Activated CD4-positive, alpha-beta T cell treated with anti-CD3 and anti-CD28 coated beads for 4 hours (primary cell): ENCODE data around the gene ADD2.
A peak's percentile ranks its signal among the peaks of the same experiment; 100 is the strongest.
"Not testable (repeated sequence)": the region's sequence is repeated elsewhere in the genome, so short reads cannot be mapped to it uniquely, and the experiment has no call there.

Experiments used
- DNase-seq, 2 donors: peaks; one replicate each; pipeline ENCODE4 v3.0.0-alpha.2; 2020

Gene ADD2

DNA sequence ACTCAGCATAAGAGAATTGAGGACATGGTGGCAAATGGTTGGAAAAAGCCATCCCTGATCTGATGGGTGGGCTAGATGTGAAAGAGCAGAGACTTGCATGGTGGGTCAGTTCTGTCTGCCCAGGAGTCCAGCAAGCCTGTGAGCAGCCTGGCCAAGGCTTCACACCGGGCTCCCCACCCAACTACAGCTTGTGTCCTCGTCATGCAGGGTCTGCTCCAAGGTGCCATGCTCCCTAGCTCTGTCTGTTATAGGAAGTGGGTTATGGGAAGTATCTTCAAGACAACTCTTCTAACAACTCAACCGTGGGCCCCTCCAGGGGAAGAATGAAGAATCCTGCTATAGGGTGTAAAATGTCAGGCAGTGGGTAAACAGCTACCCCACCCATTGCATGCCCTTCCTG is 97.4 kb downstream of the ADD2 start:
- DNase-seq: no peak

DNA sequence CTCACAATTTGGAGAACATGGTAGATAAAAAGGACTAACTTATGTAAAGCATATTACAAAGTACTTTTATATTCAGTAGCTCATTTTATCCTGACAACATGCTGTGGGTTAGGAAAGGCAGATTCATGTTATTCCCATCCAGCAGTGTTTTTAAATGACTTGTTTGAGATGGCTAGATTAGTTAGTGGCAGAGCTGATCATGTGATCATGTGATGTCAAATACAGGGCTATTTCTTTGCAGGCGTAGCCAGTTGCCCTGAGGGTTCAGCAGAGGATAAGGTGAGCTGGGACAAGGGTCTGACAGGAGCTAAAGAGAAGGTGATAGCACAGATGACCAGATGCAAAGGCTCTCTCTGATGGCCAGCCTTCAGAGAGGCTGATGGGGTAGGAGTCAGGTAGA is 97.8 kb downstream of the ADD2 start:
- DNase-seq: no peak

DNA sequence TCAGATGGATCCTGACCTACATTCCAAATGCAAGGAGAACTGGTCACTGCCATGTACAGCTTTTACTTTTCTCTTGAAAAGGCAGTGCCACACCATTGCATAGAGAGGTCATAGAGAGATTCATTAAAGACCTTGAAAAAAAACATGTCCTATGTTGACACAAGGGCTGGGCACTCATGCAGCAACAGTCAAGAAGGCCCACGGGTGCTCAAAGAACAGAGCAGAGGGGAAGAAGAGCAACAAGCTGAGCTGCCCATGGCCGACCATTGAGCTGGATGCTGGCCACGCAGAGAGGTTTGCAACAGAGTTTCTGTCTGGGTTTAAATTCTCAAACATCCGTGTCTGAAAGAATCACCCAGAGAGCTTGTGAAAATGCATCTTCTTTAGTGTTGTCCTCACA is 99.1 kb downstream of the ADD2 start:
- no peak for DNase-seq

DNA sequence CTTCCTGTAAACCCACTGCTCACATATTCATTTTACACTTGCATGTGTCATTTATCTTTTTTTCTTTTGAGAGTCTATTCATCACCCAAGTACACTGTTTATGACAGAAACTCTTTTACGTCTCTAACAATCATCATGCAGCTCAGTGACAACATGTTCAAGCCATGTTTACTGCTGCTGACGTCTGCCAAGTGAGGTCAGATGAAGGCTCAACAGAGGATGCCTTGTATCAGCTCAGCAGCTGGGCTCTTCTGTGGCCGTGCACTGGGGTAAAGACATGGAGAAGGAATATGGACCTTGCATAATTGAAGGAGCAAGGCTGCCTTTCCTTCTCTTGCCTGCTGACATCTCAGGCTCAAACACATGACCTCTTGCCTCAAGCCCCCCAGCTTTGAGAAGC is 99.6 kb downstream of the ADD2 start:
- DNase-seq: no peak

DNA sequence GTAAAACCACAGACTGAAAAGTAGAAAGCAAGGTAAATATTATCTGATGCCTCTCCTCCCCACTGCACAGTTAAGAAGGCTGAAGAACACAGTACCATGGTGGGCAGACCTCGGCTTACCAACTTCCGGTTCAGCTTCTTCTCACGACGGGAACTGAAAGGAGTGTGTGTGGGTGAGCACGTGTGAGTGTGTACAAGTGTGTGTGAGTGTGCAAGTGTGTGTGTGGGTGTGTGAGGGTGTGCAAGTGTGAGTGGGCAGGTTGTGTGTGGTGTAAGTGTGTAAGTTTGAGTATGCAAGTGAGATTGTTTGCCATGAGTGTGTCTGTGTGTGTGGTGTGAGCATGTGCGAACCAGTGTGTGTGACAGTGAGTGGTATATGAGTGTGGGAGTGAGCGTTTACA is 103.5 kb downstream of the ADD2 start:
- no peak for DNase-seq

DNA sequence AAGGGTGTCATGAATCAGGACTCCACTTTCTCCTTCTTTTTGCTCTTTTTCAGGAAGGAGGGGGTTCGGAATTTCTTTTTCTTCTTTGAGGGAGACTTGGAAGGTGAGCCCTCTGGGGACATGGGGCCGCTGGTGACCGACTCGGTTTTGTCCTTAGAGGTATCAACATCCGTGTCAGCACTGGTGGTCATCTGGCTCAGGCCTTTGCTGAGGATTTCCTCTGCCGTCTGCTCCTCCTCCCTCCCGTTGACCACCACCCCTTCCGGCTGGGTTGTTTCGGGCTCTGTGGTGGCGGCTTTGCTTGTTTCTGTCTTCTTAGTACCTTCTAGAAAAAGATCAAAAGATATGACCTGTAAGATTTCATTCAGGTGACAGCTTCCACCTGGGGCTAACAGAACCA is 104.6 kb downstream of the ADD2 start:
- DNase-seq: no peak

DNA sequence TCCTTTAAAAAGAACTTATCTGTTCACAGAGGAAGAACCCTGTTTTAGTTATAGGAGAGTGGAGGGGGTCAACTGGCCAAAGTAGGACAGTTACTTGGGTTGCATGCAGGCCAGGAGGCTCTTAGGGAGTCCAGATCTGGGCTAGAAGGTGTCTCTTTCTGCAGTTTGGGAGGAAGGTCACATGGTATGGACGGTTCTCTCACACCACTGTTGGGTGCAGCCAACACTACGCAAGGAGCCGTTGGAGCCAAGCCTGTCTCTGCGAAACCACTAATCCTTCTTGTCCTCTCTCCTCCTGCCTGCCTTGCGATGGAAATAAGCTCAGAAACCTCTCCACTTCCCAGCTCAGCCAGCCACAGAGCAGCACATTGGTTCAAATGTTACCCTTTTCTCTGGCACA is 108.4 kb downstream of the ADD2 start:
- DNase-seq: no peak

DNA sequence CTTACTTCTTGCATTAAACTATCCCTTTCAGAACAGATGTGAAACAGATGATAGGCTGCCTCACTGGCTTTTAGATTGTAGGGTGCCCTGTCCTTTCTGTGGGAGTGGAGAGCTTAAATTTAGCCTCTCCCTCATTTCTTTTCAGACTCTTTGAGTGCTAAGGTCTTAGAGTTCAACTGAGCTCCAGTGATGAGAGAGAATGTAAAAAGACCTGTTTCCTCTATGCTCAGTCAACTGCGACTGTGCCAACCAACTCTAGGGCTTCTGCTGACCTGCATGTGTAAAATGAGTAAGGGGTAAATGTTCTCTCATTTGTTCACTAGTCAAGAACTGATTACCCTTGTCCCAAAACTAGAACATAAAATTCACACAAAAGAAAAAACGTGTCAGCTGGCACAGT is 109.5 kb downstream of the ADD2 start:
- DNase-seq: no peak

DNA sequence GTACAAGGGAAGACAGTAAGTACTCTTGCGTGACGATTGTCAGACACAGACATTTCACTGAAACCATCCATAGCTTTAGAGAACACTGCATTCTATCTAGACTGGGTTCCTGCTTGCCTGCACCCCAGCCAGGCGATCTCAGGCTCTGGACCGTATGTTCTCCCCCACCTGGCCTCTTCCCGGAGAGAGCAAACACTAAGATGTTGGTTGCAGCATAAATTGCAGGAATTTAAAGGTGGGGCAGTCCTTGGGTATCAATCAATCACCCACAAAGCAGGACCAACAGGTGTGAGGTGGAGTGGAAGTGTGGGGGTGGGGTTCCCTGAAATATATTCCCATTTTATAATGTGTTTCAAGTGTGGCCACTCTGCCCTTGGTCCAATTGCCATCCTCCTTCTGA is 110.8 kb downstream of the ADD2 start:
- DNase-seq: no peak

DNA sequence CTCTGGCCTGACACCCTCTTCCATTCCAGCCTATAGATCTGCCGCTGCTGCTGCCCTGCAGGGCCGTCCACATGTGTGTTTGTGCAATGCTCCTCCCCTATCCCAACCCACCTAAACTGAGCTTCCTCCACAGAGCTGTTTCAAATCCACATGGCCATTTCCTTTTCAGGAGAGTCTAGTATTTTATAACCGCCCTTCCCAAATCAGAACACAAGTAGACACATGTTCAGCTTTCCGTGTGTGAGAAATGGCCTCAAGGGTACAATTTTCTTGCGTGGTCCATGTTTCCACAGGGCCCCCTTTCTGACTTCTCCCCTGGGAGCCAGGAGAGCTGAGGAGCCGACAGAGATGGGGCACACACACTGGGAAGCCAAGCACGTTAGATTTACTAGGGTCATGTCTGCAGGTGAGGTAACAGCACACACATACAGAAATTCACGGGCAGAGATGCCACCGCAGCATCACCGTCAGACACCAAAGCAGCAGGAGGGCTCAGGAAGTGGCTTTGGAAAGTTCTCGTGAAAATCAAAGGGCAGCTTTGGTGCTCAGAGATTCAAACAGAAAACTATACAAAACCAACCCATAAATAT is 111.5 kb downstream of the ADD2 start:
- peak; percentile 26 to 40 for DNase-seq

DNA sequence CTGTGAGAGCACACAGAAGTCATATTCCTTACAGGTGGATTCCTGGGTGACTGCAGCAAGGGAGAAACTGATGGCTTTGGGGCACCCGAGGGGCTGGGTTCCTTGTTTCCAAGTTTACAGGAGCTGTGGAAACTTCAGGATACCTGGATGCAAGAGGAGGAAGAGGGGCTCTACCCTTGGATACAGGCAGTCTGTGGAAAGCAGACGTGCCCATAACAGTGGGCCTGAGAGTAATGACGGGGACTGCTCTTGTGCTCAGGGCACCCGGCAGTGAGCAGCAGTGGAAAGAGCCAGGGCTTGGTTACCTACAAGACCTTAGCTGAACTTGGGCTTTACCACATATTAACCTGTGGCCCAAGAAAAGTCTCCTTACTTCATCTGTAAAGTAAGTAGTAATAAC is 112.2 kb downstream of the ADD2 start:
- DNase-seq: no peak

DNA sequence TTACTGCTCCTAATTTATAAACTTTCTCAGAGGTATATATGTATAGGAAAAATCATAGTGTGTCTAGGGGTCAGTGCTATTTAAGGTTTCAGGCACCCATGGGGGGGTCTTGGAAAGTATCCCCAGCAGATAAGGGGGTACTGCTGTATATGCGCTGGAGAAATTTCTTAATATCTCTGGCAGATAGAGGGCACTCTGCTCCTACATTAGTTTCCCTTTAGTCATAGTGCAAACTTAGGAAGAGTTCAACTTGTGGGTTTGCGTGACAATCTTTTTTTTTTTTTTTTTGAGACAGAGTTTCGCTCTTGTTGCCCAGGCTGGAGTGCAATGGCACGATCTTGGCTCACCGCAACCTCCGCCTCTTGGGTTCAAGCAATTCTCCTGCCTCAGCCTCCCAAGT is 112.8 kb downstream of the ADD2 start:
- not testable (repeated sequence) for DNase-seq

DNA sequence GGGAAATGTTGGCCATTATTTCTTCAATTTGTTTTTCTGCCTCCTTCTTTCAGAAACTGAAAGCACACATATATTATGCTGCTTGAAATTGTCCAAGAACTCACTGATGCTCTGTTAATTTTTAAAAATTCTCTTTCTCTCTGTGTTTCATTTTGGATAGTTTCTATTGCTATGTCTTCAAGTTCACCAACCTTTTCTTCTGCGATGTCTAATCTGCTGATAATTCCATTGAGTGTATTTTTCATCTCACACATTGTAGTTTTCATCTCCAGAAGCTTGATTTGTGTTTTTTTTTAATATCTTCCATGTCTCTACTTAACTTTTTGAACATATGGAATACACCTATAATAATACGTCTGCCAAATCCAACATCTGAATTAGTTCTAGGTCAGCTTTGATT is 116.3 kb downstream of the ADD2 start:
- DNase-seq: no peak

DNA sequence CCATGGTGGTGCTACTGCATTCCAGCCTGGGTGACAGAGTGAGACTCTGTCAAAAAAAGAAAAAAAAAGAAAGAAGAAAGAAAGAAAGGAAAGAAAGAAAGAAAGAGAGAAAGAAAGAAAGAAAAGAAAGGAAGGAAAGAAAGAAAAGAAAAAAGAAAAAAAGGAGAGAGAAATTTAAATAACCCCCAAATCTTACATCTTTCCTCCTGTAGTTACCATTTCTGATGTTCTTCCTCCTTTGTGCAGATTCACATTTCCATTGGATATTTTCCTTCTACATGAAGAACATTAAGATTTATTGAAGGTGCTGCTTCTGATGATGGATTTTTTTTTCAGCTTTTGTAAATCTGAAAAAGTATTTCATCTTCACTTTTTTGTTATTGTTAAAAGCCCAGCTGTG is 117.0 kb downstream of the ADD2 start:
- no peak for DNase-seq

DNA sequence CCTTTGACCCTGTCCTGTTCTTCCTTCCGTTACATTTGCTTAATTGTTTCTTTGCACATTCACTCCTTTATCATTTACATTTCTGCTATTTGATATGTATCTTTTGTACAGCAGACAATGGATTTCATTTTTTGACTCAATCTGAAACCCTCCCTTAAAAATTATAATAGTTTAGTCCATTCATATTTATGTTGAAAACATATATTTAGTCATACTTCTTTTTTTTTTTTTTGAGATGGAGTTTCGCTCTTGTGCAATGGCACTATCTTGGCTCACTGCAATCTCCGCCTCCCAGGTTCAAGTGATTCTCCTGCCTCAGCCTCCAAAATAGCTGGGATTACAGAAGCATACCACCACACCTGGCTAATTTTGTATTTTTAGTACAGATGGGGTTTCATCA is 119.0 kb downstream of the ADD2 start:
- no peak for DNase-seq

DNA sequence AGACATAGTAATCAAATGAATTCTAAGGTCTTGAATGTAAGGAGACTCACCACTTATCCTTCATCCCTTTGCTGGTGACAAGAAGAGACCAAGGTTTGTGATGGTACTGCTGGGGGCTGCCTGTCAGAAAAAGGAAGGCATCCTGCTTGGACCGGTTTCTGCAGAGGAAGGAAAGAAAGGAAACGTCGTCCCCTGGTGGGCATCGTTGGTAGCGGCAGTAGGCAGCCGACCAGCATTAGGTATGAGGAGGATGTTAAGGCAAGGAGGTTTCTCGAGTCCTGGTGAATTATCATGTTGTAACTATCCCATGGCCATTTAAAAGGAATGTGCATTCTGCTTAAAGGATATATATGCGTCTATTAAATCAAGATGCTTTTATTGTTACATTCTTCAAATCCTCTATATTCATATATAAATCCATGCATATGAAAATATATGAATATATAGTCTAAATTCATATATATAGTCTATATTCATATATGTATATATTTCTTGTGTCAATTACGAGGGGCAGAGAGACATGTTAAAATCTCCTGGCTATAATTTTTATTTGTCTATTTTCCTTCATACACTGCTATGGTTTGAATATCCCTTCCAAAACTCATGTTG is 120.0 kb downstream of the ADD2 start:
- DNase-seq: peak; percentile 49 to 73

DNA sequence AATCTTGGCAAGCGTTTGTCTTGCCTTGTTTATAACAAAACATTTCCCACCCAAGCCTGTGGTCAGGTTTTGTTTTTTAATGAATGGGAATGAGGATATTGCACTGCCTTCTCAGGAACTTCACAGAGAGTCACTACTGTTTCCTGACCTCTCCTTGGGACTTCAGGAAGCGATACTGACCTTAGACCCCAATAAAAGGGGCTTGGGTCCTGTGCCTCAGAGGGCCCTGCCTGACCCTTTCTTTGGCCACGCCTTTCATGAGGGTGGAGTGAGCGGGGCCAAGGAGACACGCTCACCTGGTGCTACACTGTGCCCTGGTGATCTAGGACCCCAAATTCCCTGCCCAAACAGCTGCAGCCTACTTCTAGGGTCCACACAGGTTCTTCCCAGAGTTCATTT is 121.6 kb downstream of the ADD2 start:
- DNase-seq: no peak

DNA sequence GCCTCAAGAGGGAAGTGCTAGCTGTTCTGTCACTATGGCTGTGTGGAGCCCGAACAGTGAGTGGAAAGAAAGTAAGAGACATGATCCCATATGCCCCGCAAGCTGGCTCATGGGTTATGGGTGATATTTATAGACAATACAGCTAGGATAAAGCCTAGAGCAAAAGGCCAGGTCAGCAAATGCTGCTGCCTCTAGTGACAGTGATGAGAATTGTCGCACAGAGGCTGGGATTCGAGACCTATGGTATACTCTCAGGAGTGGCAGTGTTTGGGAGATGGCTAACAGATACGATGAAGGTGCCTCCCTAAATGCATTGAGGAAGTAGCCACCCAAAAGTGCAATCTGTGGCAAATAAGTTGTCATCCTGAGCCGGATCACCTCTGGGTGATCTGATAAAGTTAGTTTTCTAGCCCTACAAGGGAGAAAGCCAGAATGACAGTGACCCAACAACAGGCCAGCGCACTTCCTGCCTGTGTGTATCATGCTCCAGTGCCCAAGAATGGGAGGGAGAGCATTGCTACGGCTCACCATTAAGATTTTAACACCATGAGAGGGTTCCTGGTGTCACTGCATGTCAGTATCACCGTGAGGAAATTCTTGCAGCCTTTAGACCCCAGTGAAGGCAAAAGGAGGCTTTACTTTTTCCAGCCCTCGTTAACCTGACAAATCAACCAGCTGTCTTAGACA is 122.1 kb downstream of the ADD2 start:
- no peak for DNase-seq

DNA sequence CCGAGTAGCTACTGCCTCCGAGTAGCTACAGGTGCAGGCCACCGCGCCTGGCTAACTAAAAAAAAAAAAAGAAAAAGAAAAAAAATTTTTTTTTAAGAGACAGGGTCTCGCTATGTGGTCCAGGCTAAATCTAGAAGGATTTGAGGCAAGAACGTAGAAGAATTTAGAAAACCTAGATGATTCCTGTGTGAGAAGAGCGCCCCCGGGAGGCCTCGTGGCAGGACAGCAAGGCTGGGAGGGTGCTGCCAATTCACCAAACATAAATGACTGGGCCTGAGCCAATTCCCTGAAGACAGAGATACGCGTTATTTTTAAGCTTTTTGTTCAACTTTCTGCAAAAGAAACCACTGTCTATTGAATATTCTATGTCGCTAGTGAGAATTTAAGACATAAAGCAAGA is 124.3 kb downstream of the ADD2 start:
- DNase-seq: no peak

DNA sequence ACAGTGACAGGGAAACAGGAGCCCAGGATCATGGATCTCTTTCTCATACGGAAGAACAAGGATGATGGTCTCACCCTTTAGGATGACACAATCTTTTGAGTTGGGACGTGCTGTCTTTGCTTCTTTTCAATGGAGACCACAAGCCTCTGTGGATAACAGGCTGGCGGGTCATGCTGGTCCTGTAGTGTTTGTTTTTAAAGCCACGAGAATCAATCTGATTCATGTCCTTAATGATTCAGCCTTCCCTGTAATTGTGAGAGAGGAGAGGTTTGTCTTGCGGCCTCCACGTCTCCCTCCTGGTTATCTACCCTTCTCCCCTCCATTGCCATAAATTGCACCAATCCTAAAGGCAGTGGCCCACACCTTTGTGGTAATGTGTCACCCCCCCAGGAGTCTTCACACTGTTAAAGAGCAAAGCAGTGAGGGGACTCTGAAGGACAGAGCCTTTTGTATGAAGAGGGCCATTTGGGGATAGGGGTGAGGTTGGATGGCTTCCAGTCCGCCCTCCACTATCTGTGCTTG is 126.7 kb downstream of the ADD2 start:
- DNase-seq: no peak

DNA sequence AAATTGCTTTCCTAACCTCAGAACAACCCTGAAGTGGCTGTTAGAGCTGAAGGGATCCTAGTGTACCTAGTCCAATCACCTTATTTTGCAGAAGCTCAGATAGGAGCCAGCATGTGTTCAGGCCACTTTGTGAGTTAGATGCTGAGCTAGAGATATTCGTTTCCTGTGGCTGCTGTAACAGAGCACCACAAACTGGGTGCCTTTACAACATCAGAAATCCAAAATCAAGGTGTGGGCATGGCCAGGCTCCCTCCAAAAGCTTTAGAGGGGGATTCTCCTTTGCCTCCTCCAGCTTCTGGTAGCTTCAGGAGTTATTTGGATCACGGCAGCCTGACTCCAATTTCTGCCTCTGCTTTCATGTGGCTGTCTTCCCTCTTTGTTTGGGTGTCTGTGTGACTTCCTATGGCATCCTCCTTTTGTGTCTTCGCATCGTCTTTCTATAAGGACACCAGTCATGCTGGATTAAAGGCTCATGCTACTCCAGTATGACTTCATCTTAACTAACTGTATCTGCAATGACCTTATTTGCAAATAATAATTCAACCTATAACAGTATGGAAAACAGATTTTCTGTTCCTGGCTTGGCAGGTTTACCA is 128.1 kb downstream of the ADD2 start:
- DNase-seq: no peak

DNA sequence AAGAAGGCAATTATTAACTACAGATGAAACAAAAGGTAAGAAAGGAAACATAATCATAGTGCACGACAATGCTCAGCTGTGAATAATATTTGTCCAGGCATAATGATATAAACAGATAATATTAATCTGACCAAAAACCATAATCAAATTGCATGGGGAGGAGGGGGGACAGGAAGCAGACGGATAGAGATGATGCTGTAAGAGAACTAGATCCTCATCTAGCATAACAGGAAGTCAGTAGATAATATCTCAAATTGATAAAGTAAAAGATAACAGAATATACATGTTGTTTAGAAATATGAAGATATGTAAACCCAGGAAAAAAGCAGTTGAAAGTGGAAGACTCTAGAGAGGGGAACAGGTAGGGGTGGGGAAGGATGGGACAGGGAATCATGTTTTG is 129.4 kb downstream of the ADD2 start:
- no peak for DNase-seq

DNA sequence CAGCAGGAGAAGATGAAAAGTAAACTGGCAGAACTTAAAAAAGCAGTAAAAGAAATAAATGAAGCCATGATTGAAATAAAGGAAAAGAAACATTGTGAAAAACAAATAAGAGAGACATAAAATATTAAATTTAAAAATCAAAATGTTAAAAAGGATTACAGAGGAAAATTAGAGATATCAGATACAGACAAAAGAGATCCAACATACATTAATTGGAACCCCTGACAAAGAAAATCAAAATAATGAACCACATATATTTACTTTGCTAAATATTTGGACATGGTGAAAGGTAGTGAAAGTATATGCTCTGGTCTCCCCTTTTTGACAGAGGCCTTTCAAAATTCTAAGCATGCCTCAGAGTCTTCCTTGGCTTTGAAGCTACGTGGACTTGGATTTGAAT is 134.5 kb downstream of the ADD2 start:
- no peak for DNase-seq

DNA sequence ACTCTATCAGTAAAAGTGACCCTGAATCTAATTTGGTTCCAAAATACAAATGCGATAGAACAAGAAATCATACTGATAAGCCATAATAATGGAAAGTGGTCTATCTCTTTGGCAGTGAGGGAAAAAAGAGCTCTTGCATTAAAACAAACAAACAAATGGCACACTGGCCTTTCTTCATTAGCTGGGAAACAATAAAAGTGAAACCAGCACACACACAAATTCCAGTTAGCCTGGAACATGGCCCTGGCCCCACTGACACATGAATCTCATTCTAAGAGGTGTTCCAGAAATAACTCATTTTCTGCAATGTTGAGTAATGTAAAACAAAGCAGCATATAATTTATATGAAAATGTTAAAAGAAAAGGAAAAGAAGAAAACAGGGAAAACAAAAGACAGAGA is 135.0 kb downstream of the ADD2 start:
- no peak for DNase-seq
